GM11168 (cell line): ENCODE measurements around the gene PPP2R1A.
"Not testable (repeated sequence)": the region's sequence is repeated elsewhere in the genome, so short reads cannot be mapped to it uniquely, and the experiment has no call there.

Experiments used
- in situ Hi-C: fragments of 300-500 bp; cut with MboI; formaldehyde crosslinking; loops from one replicate; pipeline ENCODE4 v1.12.0; 2022; ENCODE audit warnings: low sequenced_read_pairs; ENCODE audit not compliant: unreplicated experiment

Gene PPP2R1A

DNA sequence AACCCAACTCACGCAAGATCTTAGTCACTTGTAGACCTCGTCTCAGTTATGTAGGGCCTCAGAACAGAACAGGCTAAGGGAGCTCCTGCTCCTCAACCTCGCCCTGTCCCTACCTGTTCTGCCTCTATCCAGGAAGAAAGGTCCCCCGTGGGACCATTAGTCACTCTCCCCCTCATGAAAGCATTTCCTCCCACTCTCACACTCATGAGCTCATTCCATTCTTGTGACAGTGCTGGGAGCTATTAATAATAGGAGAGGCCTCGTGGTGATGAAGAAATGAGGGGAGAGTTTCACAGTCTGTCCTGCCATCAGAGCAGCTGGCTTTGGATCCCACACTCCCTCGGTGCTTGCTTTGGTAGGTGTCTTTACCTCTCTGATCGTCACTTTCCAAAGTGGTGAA is 10.2 kb downstream of the PPP2R1A start:
- in situ Hi-C loops: no loop called here

DNA sequence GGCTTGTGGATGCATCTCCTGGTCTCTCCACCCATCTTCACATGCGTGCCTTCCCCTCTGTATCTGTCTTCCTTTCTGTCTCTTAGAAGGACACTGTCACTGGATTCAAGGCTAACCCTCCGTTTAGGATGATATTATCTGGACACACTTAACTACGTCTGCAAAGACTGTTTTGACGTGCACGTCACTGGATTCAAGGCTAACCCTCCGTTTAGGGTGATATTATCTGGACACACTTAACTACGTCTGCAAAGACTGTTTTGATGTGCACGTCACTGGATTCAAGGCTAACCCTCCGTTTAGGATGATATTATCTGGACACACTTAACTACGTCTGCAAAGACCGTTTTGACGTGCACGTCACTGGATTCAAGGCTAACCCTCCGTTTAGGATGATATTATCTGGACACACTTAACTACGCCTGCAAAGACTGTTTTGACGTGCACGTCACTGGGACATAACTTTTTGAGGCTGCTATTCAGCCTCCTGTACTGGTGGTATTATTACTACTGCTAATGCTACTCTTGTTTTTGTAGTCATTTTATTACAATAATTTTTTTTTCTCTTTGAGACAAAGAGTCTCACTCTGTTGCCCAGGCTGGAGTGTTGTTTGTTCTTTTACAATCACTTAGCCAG is 11.0 kb downstream of the PPP2R1A start:
- in situ Hi-C loops: not testable (repeated sequence)

DNA sequence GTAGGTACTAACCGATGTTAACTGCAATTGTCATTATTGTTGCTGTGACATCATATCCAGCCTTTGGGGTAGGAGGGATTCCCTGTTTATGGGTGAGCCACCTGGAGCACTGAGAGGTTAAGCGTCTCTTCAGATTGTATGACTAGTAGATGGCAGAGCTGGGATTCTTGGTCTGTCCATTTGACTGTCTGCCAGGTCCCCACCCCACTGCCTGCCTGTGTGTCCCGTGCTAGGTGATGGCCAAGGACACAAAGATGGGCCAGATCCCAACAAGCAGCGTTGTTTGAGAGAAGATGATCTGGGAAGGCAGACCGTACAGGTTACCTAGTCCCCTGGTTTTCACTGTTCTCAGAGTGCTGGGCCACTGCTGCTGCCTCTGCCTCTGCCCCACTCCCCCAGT is 16.6 kb downstream of the PPP2R1A start:
- in situ Hi-C loops: no loop called here

DNA sequence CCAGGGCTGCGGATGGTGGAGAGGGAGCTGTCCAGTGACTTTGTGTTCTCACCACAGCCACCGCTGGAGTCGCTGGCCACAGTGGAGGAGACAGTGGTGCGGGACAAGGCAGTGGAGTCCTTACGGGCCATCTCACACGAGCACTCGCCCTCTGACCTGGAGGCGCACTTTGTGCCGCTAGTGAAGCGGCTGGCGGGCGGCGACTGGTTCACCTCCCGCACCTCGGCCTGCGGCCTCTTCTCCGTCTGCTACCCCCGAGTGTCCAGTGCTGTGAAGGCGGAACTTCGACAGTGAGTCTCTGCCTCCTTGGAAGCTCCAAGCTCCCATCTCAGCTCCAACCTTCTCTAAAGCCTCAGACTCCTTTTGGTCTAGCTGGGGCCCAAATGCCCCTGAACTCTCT is 21.4 kb downstream of the PPP2R1A start:
- in situ Hi-C loops: no loop called here

DNA sequence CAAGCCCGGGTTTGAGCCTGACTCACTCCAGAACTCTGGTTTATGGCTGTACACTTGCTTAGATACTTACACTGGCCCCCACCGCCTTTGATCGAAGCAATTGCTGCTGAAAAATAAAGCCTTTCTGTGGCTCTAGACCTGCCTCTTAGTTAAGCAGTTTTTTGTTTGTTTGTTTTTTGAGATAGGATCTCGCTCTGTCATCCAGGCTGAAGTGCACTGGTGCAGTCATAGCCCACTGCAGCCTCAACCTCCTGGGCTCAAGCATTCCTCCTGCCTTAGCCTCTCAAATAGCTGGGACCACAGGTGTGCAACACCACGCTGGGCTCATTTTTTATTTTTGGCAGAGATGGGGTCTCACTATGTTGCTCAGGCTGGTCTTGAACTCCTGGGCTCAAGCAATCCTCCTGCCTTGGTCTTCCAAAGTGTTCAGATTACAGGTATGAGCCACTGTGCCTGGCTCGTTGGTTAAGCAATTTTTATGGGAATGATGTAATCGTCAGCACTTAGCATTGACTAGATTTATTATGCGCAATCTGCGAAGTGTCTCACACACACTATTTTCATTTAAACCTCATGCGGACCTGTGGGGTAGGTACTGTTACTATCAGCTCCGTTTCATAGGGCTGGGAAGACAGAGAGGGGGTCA is 22.2 kb downstream of the PPP2R1A start:
- in situ Hi-C loops: no loop called here

DNA sequence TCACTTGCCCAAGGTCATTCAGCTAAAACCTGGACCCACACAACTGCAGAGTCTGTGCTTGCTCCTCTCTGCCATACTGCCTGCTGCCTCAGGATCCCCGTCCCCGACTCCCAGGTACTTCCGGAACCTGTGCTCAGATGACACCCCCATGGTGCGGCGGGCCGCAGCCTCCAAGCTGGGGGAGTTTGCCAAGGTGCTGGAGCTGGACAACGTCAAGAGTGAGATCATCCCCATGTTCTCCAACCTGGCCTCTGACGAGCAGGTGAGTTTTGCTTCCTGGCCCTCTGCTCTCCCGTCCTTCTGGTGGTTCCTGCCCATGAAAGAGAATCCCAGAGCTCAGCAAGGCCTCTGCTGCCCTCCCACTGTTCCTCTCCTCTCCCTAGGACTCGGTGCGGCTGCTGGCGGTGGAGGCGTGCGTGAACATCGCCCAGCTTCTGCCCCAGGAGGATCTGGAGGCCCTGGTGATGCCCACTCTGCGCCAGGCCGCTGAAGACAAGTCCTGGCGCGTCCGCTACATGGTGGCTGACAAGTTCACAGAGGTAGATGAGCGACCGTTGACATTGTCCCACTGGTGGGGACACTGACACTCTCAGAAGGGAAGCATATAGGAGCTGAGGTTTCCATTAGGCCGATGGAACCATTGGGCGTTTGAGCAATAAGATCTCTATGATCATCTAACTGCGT is 22.9 kb downstream of the PPP2R1A start:
- in situ Hi-C loops: no loop called here

DNA sequence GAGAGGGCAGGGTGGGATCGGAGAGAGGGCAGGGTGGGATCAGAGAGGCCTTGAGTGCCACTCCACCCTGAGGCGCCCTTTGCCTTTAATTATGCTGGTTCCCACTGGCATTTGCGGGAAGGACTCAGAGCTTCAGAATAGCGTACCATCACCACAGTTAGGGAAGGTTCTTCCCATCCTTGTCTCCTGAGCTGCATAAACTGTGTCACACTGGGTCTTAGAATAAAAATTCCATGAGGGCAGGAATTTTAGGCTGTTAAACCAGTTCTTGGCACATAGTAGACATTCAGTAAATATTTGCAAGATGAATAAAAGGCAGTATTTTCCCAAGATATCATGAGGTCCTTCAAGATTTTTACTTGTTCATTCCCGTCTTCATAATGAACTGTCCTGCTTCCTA is 24.4 kb downstream of the PPP2R1A start:
- in situ Hi-C loops: no loop called here

DNA sequence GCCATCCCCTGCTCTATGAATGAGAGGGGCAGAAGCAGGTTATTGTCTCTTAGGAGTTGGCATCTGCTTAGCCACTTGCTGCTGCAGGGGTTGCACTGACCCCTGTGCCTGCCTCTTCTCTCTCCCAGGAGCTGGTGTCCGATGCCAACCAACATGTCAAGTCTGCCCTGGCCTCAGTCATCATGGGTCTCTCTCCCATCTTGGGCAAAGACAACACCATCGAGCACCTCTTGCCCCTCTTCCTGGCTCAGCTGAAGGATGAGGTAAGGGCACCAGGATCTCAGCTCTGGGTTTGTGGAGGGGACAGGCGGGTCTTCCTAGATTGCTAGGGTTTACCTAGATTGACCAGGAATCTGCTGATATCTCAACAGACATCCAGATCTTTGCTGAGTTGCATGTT is 26.5 kb downstream of the PPP2R1A start:
- in situ Hi-C loops: no loop called here

DNA sequence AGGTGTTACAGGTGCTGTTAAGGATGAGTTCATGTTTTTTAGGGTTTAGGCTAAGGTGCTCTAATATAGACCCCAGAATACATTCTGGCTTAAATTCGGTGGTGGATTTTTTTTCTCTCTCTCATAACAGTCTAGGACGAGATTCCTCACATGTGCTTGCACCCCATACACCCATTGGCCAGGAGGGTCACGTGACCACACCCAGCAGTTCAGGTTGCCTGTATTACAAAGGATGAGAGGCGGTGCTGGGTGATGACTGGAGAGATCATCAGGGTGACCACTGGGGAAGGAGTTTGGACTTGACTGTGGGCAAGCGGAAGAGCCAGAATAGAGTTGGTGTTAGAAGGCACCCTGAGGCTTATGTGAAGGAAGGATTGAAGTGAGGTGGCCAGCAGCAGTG is 27.7 kb downstream of the PPP2R1A start:
- in situ Hi-C loops: no loop called here

DNA sequence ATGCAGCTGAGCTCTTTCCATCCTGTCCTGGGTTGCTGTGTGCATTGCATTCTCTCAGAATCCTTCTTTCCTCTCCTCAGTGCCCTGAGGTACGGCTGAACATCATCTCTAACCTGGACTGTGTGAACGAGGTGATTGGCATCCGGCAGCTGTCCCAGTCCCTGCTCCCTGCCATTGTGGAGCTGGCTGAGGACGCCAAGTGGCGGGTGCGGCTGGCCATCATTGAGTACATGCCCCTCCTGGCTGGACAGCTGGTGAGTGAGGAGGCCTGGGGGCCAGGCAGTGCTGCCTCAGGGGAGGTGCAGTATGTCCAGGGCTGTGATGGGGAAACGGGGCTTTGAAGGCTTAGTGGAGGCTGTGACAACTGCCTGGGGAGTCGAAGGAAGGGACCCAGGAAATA is 29.8 kb downstream of the PPP2R1A start:
- in situ Hi-C loops: no loop called here

DNA sequence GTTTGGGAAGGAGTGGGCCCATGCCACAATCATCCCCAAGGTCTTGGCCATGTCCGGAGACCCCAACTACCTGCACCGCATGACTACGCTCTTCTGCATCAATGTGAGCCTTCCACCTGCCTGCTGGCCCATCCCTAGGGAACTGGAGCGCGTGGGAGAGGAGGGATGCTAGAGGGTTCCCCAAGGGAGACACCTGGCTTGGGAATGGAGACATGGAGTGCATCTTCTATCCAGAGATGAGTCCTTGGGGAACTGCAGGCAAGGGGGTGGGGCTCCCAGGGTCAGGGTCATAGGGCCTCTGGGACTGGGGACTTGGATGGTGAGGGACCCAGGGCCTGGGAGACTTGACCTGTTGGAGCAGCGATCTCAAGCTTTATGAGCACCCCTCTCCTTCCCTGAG is 31.2 kb downstream of the PPP2R1A start:
- in situ Hi-C loops: no loop called here

DNA sequence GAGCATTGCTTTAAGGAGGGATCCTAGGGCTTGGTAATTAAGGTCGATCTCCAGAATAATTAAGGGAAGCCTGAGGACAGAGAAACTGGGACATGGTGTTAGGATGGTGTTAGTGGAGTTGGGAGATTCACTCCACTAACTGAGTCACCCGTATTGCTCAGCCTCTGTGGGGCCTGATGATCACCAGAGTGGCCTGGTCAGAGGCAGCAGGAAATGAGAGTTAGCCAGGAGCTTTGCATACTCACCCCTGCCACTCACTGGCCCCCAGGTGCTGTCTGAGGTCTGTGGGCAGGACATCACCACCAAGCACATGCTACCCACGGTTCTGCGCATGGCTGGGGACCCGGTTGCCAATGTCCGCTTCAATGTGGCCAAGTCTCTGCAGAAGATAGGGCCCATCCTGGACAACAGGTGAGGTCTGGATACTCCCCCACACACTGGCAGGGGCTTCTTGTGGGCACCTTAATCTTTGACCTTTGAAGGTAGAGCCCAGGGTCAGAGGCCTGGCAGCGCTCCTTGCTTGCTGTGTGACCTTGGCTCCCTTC is 32.1 kb downstream of the PPP2R1A start:
- in situ Hi-C loops: no loop called here

DNA sequence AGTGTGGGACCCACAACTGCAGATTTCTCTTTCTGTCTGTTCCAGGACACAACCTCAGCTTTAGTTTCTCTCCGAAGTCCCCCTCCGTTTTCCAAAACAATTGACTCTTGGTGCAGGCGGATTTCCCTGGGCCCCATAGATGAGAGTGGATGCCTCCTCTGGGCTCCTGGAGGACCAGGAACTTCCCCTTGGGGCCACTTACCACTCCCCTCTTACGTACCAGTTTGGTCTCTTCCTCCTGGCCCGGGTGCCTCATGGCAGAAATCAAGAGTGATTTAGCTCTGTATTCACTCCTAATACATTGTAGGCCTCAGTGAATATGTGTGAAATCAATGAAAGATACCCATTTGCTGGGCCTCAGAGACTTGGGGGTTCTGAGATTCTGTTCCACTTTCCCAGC is 34.4 kb downstream of the PPP2R1A start:
- in situ Hi-C loops: no loop called here

DNA sequence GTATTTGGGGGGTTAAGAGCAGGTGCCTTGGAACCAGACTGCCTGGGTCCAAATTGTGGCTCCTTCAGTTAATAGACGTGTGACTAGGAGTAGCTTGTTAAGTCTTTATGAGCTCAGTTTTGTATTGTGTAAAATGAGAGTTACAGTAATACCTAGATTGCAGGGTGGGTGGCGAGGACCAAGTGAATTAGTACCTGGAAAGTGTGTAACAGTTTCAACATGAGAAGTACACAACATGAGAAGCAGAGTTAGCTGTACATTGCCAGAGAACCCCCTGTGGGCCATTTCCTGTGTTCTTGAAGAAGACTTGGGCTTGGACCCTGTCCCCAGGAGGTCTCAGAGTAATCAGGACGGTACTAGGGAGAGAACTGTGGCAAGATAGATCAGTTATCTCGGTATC is 36.8 kb downstream of the PPP2R1A start:
- in situ Hi-C loops: no loop called here

DNA sequence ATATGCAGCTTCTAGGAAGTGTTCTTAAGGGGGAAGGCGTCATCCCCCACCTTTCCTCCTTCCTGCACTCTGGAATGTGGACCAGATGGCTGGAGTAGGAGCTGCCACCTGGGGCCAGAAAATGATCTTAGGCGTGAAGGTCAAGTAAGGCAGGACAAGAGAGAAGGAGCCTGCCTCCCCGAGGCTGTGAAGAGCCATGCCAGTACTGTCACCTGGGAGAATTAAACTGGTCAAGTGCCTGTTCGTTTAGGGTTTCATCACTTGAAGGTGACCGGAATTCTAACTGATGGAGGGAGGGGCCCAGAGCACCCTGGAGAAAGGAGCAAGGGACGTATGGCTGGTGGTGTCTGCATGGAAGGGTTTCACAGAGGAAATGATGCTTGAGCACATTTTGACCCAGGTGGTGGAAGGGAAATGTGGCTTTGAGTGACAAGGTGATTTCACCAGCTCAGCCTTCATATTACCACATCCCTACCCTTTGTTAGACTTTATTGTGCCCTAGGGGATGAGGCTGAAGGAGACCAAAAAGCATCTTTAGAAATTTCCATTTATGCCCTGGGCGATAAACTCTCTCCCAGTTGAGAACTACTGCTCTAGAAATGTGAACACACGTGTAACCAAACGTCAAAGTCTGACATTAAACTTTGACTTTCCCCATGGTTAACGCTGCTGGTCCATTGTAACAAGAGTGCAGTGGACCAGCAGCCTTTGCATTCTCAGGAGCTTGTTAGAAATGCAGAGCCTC is 37.5 kb downstream of the PPP2R1A start:
- in situ Hi-C loops: no loop called here

DNA sequence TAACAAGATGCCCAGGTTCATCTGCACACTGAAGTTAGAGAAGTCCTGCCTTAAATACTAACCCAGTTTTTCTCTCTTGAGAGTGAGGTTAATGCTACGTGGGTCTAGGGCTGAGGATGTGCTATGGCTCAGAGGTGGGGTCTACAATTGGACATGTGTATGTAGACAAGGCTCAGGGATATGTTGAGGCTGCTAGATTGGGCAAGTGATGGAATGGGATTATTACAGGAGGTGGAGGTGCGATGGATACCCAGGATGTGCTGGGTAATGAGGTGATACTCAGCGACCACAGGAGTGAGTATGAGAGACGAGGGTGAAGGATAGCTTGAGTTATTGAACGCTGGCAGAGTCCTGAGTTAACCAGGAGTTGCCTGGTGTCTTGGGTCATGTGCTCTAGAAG is 38.1 kb downstream of the PPP2R1A start:
- in situ Hi-C loops: no loop called here

DNA sequence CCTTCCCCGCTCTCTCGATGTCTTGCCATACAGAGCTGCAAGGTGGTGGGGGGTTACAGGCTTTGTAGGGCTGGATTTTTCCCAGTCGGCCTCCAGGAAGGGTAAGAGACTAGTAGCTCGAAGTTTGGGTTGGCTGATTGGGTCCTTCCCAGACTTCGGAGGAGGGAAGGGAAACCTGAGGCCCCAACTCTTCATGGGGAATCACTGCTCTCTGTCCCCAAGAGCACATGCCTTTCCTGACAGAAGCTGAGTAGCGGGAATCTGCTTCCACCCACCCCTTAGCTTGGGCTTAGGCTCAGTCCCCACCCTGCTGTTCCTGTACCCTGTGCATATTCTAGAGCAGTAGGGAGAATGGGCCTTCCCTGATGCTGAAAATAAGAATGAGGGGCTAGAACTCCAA is 39.7 kb downstream of the PPP2R1A start:
- in situ Hi-C loops: no loop called here

DNA sequence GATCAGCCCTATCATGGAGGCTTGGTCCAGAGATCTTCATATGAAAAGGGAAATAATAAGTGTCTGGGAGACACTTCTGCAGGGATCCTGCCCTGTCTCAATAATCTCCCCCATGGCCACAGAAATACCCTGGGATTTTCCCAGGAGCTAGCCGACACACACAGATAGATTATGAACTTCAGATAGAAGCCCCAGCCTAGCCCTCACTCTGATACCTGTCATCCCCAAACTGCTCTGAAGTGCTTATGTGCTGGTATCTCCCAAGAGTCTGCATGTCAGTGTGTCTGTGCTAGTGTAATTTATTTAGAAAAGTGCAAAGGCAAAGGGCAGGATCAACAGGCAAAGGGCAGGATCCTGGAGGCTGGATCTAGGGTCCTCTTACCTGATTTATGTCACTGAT is 40.8 kb downstream of the PPP2R1A start:
- in situ Hi-C loops: no loop called here

DNA sequence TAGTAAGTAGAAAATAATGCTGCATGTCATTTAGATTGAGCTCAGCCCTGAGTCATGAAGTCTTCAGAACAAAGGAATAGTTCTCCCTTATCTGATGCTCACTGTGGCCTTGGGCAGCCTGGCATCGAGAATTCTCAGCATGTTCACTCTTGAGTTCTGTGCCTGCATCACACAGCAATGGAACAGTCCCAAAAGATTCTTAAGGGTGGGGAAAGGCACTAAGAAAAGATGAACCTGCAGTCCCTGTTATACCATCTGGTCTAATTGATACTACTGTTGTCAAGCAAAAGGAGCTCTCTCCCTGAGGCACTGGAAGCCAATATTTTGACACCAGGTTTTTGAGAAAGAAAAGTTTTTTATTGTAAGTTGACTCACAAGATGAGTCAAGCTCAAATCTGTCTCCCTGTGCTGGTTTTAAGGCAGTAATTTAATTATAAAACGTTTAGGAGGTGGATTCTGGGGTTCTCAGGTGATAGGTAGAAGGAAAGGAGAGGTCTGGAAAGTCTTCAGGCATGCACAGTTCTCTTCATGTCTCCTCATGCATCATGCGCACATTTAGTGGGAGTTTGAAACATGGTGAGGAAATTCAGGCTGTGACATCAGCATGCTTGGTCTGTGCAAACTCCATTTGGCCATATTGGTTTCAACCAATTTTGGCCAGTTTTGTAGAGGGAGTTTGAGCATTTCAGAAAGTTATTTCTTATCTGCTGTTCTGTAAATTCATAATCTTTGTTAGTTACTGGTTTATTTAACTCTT is 41.5 kb downstream of the PPP2R1A start:
- in situ Hi-C loops: no loop called here

DNA sequence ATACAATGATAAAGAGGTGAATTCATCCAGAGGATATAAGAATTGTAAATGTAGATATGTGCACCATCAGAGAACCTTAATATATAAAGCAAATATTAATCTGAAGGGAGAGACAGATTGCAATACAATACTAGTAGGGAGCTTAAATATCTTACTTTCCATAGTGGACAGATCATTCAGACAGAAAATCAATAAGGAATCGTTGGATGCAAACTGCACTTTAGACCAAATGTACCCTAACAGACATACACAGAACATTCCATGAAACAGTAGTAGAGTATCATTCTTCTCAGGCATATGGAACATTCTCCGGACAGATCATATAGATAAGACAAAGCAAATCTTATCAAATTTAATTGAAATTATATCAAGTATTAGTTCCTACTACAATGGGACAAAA is 44.6 kb downstream of the PPP2R1A start:
- in situ Hi-C loops: no loop called here
